Lung (tissue), 12 donors: ENCODE measurements around the gene CD37. TPM values are rescaled to one million over a fixed set of nuclear protein-coding genes. Genes with fewer than 3 reads are reported as not detected.
A peak's percentile ranks its signal among the peaks of the same experiment; 100 is the strongest.

Experiments
- ATAC-seq: fragments of 200-7000 bp; cut with Tn5 transposase; one replicate; pipeline ENCODE4 v1.9.1; 2020; ENCODE audit warnings: moderate number of reproducible peaks; ENCODE audit not compliant: insufficient read depth, low FRiP score
- DNase-seq, 3 donors: peaks; one replicate each; pipeline ENCODE4 v3.0.0-alpha.2; 2013 to 2017
- H3K27ac ChIP-seq, 2 donors: one replicate each; pipeline ENCODE4 v1.5.1; 2013; ENCODE audit warnings: mild to moderate bottlenecking in 2 of 2, moderate library complexity in 2 of 2, control low read depth in 1 of 2, inconsistent platforms in 1 of 2, low read depth in 1 of 2, low read length in 1 of 2
- H3K27me3 ChIP-seq, 3 donors: one replicate each; pipeline ENCODE4 v1.5.1; 2013; ENCODE audit warnings: low read length in 2 of 3; ENCODE audit not compliant: control insufficient read depth in 3 of 3, insufficient read depth in 3 of 3
- H3K36me3 ChIP-seq, 4 donors: one replicate each; pipeline ENCODE4 v1.5.1; 2013; ENCODE audit warnings: low read length in 4 of 4, mild to moderate bottlenecking in 1 of 4, moderate library complexity in 1 of 4; ENCODE audit not compliant: control insufficient read depth in 4 of 4, insufficient read depth in 4 of 4
- H3K4me1 ChIP-seq, 5 donors: one replicate each; pipeline ENCODE4 v1.5.1; 2013; ENCODE audit warnings: low read length in 5 of 5, mild to moderate bottlenecking in 2 of 5, moderate library complexity in 1 of 5; ENCODE audit not compliant: control insufficient read depth in 5 of 5, insufficient read depth in 5 of 5
- H3K4me3 ChIP-seq: one replicate; pipeline ENCODE4 v1.5.1; 2013; ENCODE audit warnings: mild to moderate bottlenecking, control low read depth, moderate library complexity
- H3K9ac ChIP-seq, 2 donors: one replicate each; pipeline ENCODE4 v1.5.1; 2013; ENCODE audit warnings: low read length in 2 of 2, control low read depth in 1 of 2; ENCODE audit not compliant: insufficient read depth in 1 of 2
- H3K9me3 ChIP-seq, 4 donors: one replicate each; pipeline ENCODE4 v1.5.1; 2013; ENCODE audit warnings: low read length in 3 of 4, mild to moderate bottlenecking in 1 of 4, moderate library complexity in 1 of 4; ENCODE audit not compliant: control insufficient read depth in 4 of 4, insufficient read depth in 3 of 4
- WGBS, 2 donors: extraction: QIAGEN DNeasy Blood & Tissue Kit; methylation state at CpG; one replicate each; pipeline ENCODE4 v1.1.7; 2013; 5-methylcytosine and 5-hydroxymethylcytosine counted together
- polyA plus RNA-seq, 2 donors: library from polyadenylated mRNA; stranded (reverse); fragments of 200-250 nt; gene quantifications; one replicate each; pipeline ENCODE4 v1.2.1, GENCODE V29; 2013
- total RNA-seq, 2 donors: library from RNA; depleted of rRNA in 1 of 2; stranded (reverse); fragments of >200 nt in 1 of 2; gene quantifications; one replicate each; pipeline ENCODE4 v1.2.1, GENCODE V29; 2014 to 2021
- TF ChIP-seq, protein P1 (sequence below): IDR thresholded peaks from 2 replicates; pipeline ENCODE4 v1.5.1; 2012; ENCODE audit warnings: mild to moderate bottlenecking; ENCODE audit errors: control extremely low read depth, extremely low read depth
- donor health status: control.
- donor health status: control.
- donor health status: Bipolar disorder and iron deficiency.
- donor health status: healthy.
- donor health status: DM: yes; HTN: yes; CAD: no.

Gene CD37
- total and polyA plus RNA-seq, 4 donors = 33.9 to 154 (median 51.2) TPM

- H3K27ac ChIP-seq = peak overlapping the region in 1 of 2 donors; percentile 67
- H3K4me1 ChIP-seq = peaks cover 0 to 23% (median 9%) of the 10 kb centered on the region in 5 donors
- 93 to 95% methylated on average over 11 of the region's 11 CpGs for WGBS, 2 donors
- no peaks in the 10 kb centered on the region for H3K27me3 ChIP-seq
- ATAC-seq = no peak
- peaks cover 12 to 37% (median 28%) of the 10 kb centered on the region in 4 donors for H3K36me3 ChIP-seq
- no peak for DNase-seq
- TF ChIP-seq, protein P1, sequence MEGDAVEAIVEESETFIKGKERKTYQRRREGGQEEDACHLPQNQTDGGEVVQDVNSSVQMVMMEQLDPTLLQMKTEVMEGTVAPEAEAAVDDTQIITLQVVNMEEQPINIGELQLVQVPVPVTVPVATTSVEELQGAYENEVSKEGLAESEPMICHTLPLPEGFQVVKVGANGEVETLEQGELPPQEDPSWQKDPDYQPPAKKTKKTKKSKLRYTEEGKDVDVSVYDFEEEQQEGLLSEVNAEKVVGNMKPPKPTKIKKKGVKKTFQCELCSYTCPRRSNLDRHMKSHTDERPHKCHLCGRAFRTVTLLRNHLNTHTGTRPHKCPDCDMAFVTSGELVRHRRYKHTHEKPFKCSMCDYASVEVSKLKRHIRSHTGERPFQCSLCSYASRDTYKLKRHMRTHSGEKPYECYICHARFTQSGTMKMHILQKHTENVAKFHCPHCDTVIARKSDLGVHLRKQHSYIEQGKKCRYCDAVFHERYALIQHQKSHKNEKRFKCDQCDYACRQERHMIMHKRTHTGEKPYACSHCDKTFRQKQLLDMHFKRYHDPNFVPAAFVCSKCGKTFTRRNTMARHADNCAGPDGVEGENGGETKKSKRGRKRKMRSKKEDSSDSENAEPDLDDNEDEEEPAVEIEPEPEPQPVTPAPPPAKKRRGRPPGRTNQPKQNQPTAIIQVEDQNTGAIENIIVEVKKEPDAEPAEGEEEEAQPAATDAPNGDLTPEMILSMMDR = no peak
- H3K9me3 ChIP-seq = no peaks in the 10 kb centered on the region
- no peak overlapping the region for H3K4me3 ChIP-seq
- H3K9ac ChIP-seq = no peak overlapping the region
Observed at GRCh38 chr19:49340865-49341718, 5.9 kb downstream of the CD37 start.

DNA sequence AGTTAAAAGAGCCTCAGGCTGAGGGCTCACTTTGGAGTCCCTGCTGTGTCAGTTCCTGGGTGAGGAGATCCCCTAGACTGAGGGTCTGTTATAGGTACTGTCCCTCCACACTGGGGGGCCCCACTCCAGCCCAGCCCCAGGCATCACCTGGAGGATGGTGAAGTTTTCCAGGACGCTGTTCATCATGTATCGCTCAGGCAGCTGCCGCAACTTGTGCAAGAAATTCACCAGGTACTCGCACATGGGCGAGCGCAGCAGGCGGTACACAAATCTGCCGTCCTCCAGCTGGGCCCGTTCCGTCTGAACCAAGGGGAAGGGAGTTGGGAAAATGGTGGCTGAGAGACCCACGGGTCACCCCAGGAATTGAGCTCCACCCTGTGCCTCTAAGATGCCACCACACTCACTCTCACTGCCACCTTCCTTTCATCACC lies 7.1 kb downstream of the CD37 start:
- ATAC-seq (no peak), DNase-seq (no peak)
- no peaks in the 10 kb centered on the region for H3K27me3 ChIP-seq
- TF ChIP-seq, protein P1 = no peak
- H3K9me3 ChIP-seq = no peaks in the 10 kb centered on the region
- peaks cover 23 to 43% (median 37%) of the 10 kb centered on the region in 4 donors for H3K36me3 ChIP-seq
- H3K4me1 ChIP-seq = peaks cover 0 to 23% (median 9%) of the 10 kb centered on the region in 5 donors
- H3K9ac ChIP-seq = no peak overlapping the region
- no peak overlapping the region for H3K27ac ChIP-seq
- WGBS, 2 donors = 90 to 94% methylated on average over 11 of the region's 11 CpGs
- no peak overlapping the region for H3K4me3 ChIP-seq

DNA sequence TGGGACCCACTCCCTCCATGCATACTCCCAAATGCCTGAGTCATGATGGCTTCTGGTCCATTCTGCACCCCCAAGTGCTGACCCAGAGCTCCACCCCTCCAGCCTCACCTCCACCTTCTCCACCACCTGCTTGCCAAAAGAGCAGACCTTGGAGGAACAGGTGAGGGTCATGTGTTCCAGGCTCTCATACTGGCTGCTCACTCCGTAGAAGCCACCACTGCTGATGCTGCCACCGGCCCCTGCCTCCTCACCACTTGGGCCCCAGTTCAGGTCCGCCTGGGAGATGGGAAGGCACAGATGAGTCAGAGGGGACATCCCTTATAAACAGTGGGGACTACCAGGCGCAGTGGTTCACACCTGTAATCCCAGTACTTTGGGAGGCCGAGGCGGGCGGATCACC lies 7.9 kb downstream of the CD37 start:
- Histone ChIP-seq H3K4me3 (no peak overlapping the region), H3K36me3 (peaks cover 23 to 47% (median 41%) of the 10 kb centered on the region in 4 donors), H3K4me1 (peaks cover 0 to 23% (median 9%) of the 10 kb centered on the region in 5 donors), H3K9ac (no peak overlapping the region), H3K27ac (no peak overlapping the region), H3K27me3 (no peaks in the 10 kb centered on the region), H3K9me3 (no peaks in the 10 kb centered on the region)
- TF ChIP-seq, protein P1 = no peak
- 91 to 92% methylated on average over 7 of the region's 7 CpGs for WGBS, 2 donors
- ATAC-seq (no peak), DNase-seq (no peak)
